Thyroid gland (tissue), 4 donors: ENCODE results near the gene FMN1.

Source experiments
- POLR2A ChIP-seq, 2 donors: fragments of 450-650 bp; IDR thresholded peaks; one replicate each; pipeline ENCODE4 v1.6.1; 2017; ENCODE audit warnings: antibody characterized with exemption in 2 of 2, mild to moderate bottlenecking in 2 of 2, moderate library complexity in 1 of 2
- TF ChIP-seq, protein P1 (sequence below), 6 experiments: fragments of 200-600 bp in 3 of 6; fragments of 450-650 bp in 3 of 6; sonication (generic) in 3 of 6; IDR thresholded peaks; one replicate each; pipeline ENCODE4 v1.5.1; 2016 to 2019; ENCODE audit warnings: antibody characterized with exemption in 6 of 6, mild to moderate bottlenecking in 2 of 6, inconsistent platforms in 1 of 6, moderate library complexity in 1 of 6

DNA sequence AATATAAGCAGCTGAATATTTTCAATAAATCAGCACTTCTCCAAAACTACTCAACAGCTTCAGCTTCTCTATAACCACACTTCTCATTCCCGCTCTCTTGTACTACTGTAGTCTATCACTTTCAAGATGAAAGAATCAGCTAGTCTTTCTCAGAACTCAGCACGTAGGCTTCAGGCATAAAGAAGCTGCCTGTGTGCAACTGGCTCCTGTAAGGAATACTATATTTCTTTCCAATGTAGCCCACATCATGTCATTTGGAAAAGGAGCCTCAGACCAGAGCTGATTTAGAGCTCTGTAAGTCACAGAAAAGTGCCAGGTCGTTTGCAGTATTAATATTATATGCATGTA, 62.3 kb downstream of the FMN1 start:
- TF ChIP-seq, protein P1, sequence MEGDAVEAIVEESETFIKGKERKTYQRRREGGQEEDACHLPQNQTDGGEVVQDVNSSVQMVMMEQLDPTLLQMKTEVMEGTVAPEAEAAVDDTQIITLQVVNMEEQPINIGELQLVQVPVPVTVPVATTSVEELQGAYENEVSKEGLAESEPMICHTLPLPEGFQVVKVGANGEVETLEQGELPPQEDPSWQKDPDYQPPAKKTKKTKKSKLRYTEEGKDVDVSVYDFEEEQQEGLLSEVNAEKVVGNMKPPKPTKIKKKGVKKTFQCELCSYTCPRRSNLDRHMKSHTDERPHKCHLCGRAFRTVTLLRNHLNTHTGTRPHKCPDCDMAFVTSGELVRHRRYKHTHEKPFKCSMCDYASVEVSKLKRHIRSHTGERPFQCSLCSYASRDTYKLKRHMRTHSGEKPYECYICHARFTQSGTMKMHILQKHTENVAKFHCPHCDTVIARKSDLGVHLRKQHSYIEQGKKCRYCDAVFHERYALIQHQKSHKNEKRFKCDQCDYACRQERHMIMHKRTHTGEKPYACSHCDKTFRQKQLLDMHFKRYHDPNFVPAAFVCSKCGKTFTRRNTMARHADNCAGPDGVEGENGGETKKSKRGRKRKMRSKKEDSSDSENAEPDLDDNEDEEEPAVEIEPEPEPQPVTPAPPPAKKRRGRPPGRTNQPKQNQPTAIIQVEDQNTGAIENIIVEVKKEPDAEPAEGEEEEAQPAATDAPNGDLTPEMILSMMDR (IDR thresholded peaks at IDR 0.05) = no peak
- no peak for TF ChIP-seq POLR2A (IDR thresholded peaks at IDR 0.05)
